Measurements from ENCODE around the gene TPPP.
"Not testable (repeated sequence)": the region's sequence is repeated elsewhere in the genome, so short reads cannot be mapped to it uniquely, and the experiment has no call there.

Gene TPPP

GRCh38 chr5:714215-715118, 21.3 kb upstream of the TPPP start:
- not testable (repeated sequence) for H3K4me3 ChIP-seq (ENCODE audit: low read depth in 1 of 2, low read length in 2 of 2); H3K27ac ChIP-seq (ENCODE audit: low read length); H3K9me3 ChIP-seq (ENCODE audit: control insufficient read depth in 1 of 2, low read length in 2 of 2); H3K36me3 ChIP-seq (ENCODE audit: control insufficient read depth in 1 of 2, insufficient read depth in 2 of 2, low read length in 2 of 2); H3K27me3 ChIP-seq (ENCODE audit: low read depth, low read length); H3K4me1 ChIP-seq (ENCODE audit: control insufficient read depth in 1 of 2, insufficient read depth in 2 of 2, low read length in 2 of 2)

- not testable (repeated sequence) for H3K36me3 ChIP-seq (ENCODE audit: control insufficient read depth in 1 of 2, insufficient read depth in 2 of 2, low read length in 2 of 2); H3K9me3 ChIP-seq (ENCODE audit: control insufficient read depth in 1 of 2, low read length in 2 of 2); H3K4me3 ChIP-seq (ENCODE audit: low read depth in 1 of 2, low read length in 2 of 2); H3K27me3 ChIP-seq (ENCODE audit: low read depth, low read length); H3K27ac ChIP-seq (ENCODE audit: low read length); H3K4me1 ChIP-seq (ENCODE audit: control insufficient read depth in 1 of 2, insufficient read depth in 2 of 2, low read length in 2 of 2)
Measured at GRCh38 chr5:713686-714085, 20.5 kb upstream of the TPPP start.

- H3K27me3 ChIP-seq (ENCODE audit: low read depth, low read length); H3K4me3 ChIP-seq (ENCODE audit: low read depth in 1 of 2, low read length in 2 of 2); H3K36me3 ChIP-seq (ENCODE audit: control insufficient read depth in 1 of 2, insufficient read depth in 2 of 2, low read length in 2 of 2); H3K9me3 ChIP-seq (ENCODE audit: control insufficient read depth in 1 of 2, low read length in 2 of 2); H3K4me1 ChIP-seq (ENCODE audit: control insufficient read depth in 1 of 2, insufficient read depth in 2 of 2, low read length in 2 of 2); H3K27ac ChIP-seq (ENCODE audit: low read length): not testable (repeated sequence)
Measured at GRCh38 chr5:708848-709517, 15.8 kb upstream of the TPPP start.

- H3K27ac ChIP-seq (ENCODE audit: low read length); H3K27me3 ChIP-seq (ENCODE audit: low read depth, low read length); H3K4me3 ChIP-seq (ENCODE audit: low read depth in 1 of 2, low read length in 2 of 2); H3K9me3 ChIP-seq (ENCODE audit: control insufficient read depth in 1 of 2, low read length in 2 of 2); H3K4me1 ChIP-seq (ENCODE audit: control insufficient read depth in 1 of 2, insufficient read depth in 2 of 2, low read length in 2 of 2); H3K36me3 ChIP-seq (ENCODE audit: control insufficient read depth in 1 of 2, insufficient read depth in 2 of 2, low read length in 2 of 2): not testable (repeated sequence)
Measured at GRCh38 chr5:708374-708773, 15.2 kb upstream of the TPPP start.

- H3K27me3 ChIP-seq (ENCODE audit: low read depth, low read length); H3K36me3 ChIP-seq (ENCODE audit: control insufficient read depth in 1 of 2, insufficient read depth in 2 of 2, low read length in 2 of 2); H3K27ac ChIP-seq (ENCODE audit: low read length); H3K4me3 ChIP-seq (ENCODE audit: low read depth in 1 of 2, low read length in 2 of 2); H3K9me3 ChIP-seq (ENCODE audit: control insufficient read depth in 1 of 2, low read length in 2 of 2); H3K4me1 ChIP-seq (ENCODE audit: control insufficient read depth in 1 of 2, insufficient read depth in 2 of 2, low read length in 2 of 2): not testable (repeated sequence)
Measured at GRCh38 chr5:706127-706526, 13.0 kb upstream of the TPPP start.

- not testable (repeated sequence) for H3K36me3 ChIP-seq (ENCODE audit: control insufficient read depth in 1 of 2, insufficient read depth in 2 of 2, low read length in 2 of 2); H3K4me1 ChIP-seq (ENCODE audit: control insufficient read depth in 1 of 2, insufficient read depth in 2 of 2, low read length in 2 of 2); H3K27me3 ChIP-seq (ENCODE audit: low read depth, low read length); H3K27ac ChIP-seq (ENCODE audit: low read length); H3K4me3 ChIP-seq (ENCODE audit: low read depth in 1 of 2, low read length in 2 of 2)
- peaks cover 0 to 15% of the 10 kb centered on the region in 2 donors for H3K9me3 ChIP-seq (ENCODE audit: control insufficient read depth in 1 of 2, low read length in 2 of 2)
Measured at GRCh38 chr5:696753-697702, 3.9 kb upstream of the TPPP start.

- H3K9me3 ChIP-seq (ENCODE audit: control insufficient read depth in 1 of 2, low read length in 2 of 2): peaks cover 0 to 15% of the 10 kb centered on the region in 2 donors
- H3K4me3 ChIP-seq (ENCODE audit: low read depth in 1 of 2, low read length in 2 of 2); H3K27me3 ChIP-seq (ENCODE audit: low read depth, low read length); H3K36me3 ChIP-seq (ENCODE audit: control insufficient read depth in 1 of 2, insufficient read depth in 2 of 2, low read length in 2 of 2); H3K4me1 ChIP-seq (ENCODE audit: control insufficient read depth in 1 of 2, insufficient read depth in 2 of 2, low read length in 2 of 2); H3K27ac ChIP-seq (ENCODE audit: low read length): not testable (repeated sequence)
Measured at GRCh38 chr5:696191-696590, 3.0 kb upstream of the TPPP start.

GRCh38 chr5:695475-695874, 2.3 kb upstream of the TPPP start:
- H3K36me3 ChIP-seq (ENCODE audit: control insufficient read depth in 1 of 2, insufficient read depth in 2 of 2, low read length in 2 of 2); H3K27me3 ChIP-seq (ENCODE audit: low read depth, low read length); H3K27ac ChIP-seq (ENCODE audit: low read length); H3K4me3 ChIP-seq (ENCODE audit: low read depth in 1 of 2, low read length in 2 of 2); H3K4me1 ChIP-seq (ENCODE audit: control insufficient read depth in 1 of 2, insufficient read depth in 2 of 2, low read length in 2 of 2): not testable (repeated sequence)
- peaks cover 0 to 15% of the 10 kb centered on the region in 2 donors for H3K9me3 ChIP-seq (ENCODE audit: control insufficient read depth in 1 of 2, low read length in 2 of 2)

GRCh38 chr5:694042-694431, 885 bp upstream of the TPPP start:
- not testable (repeated sequence) for H3K27me3 ChIP-seq (ENCODE audit: low read depth, low read length); H3K4me1 ChIP-seq (ENCODE audit: control insufficient read depth in 1 of 2, insufficient read depth in 2 of 2, low read length in 2 of 2); H3K27ac ChIP-seq (ENCODE audit: low read length); H3K36me3 ChIP-seq (ENCODE audit: control insufficient read depth in 1 of 2, insufficient read depth in 2 of 2, low read length in 2 of 2)
- peaks cover 0 to 12% of the 10 kb centered on the region in 2 donors for H3K9me3 ChIP-seq (ENCODE audit: control insufficient read depth in 1 of 2, low read length in 2 of 2)
- H3K4me3 ChIP-seq (ENCODE audit: low read depth in 1 of 2, low read length in 2 of 2): peak overlapping the region in 1 of 2 donors; percentile 58

GRCh38 chr5:692529-693041, 567 bp downstream of the TPPP start:
- not testable (repeated sequence) for H3K4me1 ChIP-seq (ENCODE audit: control insufficient read depth in 1 of 2, insufficient read depth in 2 of 2, low read length in 2 of 2); H3K36me3 ChIP-seq (ENCODE audit: control insufficient read depth in 1 of 2, insufficient read depth in 2 of 2, low read length in 2 of 2); H3K9me3 ChIP-seq (ENCODE audit: control insufficient read depth in 1 of 2, low read length in 2 of 2); H3K27me3 ChIP-seq (ENCODE audit: low read depth, low read length); H3K27ac ChIP-seq (ENCODE audit: low read length)
- H3K4me3 ChIP-seq (ENCODE audit: low read depth in 1 of 2, low read length in 2 of 2): peak overlapping the region; percentile 16 to 56

Measured in muscle layer of duodenum (tissue), 2 donors.